ENCODE results near the gene TRPT1. TPM values are rescaled to one million over a fixed set of nuclear protein-coding genes. Genes with fewer than 3 reads are reported as not detected.

Gene TRPT1
- total and polyA plus RNA-seq, 2 of the 4 experiments (the other 2 are of a cell fraction) = 63.2 to 81.9 TPM

GRCh38 chr11:64235437-64236161 is 9.6 kb upstream of the TRPT1 start:
- ATAC-seq (ENCODE audit: low read depth) (no peak), DNase-seq (no peak)
- intact Hi-C loops (cut with micrococcal nuclease) = no loop called here
- Histone ChIP-seq H3K79me1 (ENCODE audit: low read depth in 1 of 2, low read length in 2 of 2) (peaks cover 25 to 54% of the 10 kb centered on the region in 2 experiments), H3K27me3 (ENCODE audit: control insufficient read depth, insufficient read depth, low read length) (no peaks in the 10 kb centered on the region), H3K23ac (ENCODE audit: low read depth, low read length) (peak overlapping the region; percentile 75; the same call in 1 of the 2 replicates), H3K9ac (ENCODE audit: low read depth, low read length) (peak overlapping the region; percentile 81), H4K8ac (ENCODE audit: low read depth in 2 of 2, low read length in 2 of 2) (peak overlapping the region in 1 of 2 experiments; percentile 63; a peak in 1 of 4 replicates), H2BK120ac (ENCODE audit: low read depth, low read length) (0 out of 2 replicates have a peak overlapping the region, but pooled peaks have one; percentile 32), H4K5ac (ENCODE audit: low read depth, low read length) (no peak overlapping the region), H3K56ac (ENCODE audit: extremely low read depth, insufficient read depth, low read length) (no peak overlapping the region), H3K4ac (ENCODE audit: low read depth, low read length) (peak overlapping the region; percentile 47; the same call in 1 of the 2 replicates), H4K20me1 (ENCODE audit: insufficient read depth, low read length) (no peaks in the 10 kb centered on the region), H2AK9ac (replicated peaks; ENCODE audit: low read depth, low read length, poor library complexity) (peak overlapping the region; percentile 99), H2BK15ac (ENCODE audit: low read depth, low read length) (no peak overlapping the region), H3K4me3 (ENCODE audit: insufficient read depth, low read depth, low read length) (peak overlapping the region; percentile 76), H2AK5ac (ENCODE audit: low read depth, low read length) (peak overlapping the region; percentile 69; the same call in 1 of the 2 replicates), H3K14ac (replicated peaks; ENCODE audit: low read depth, low read length) (peak overlapping the region; percentile 56; the same call in 1 of the 2 replicates), H3K4me2 (ENCODE audit: low read depth, low read length) (peak overlapping the region; percentile 75), H4K91ac (ENCODE audit: insufficient read depth, low read depth, low read length) (no peak overlapping the region), H3K9me3 (ENCODE audit: control insufficient read depth, insufficient read depth, low read length) (no peaks in the 10 kb centered on the region), H3K36me3 (ENCODE audit: control insufficient read depth, insufficient read depth, low read length) (peaks cover 19% of the 10 kb centered on the region), H3K18ac (ENCODE audit: low read depth, low read length) (no peak overlapping the region), H2BK20ac (ENCODE audit: low read depth, low read length) (no peak overlapping the region), H3K9me1 (ENCODE audit: insufficient read depth, low read length) (peaks cover 9% of the 10 kb centered on the region; the same call in 1 of the 2 replicates), H2BK5ac (ENCODE audit: low read depth, low read length, poor library complexity, severe bottlenecking) (no peak overlapping the region), H2AFZ (replicated peaks; ENCODE audit: low read length, poor library complexity) (peak overlapping the region; percentile 91), H3K27ac (ENCODE audit: insufficient read depth, low read length) (no peak overlapping the region; the same call in 1 of the 2 replicates), H3K4me1 (ENCODE audit: control insufficient read depth, insufficient read depth, low read length) (peaks cover 13% of the 10 kb centered on the region)
- BruUV-seq (replicated peaks) = no TSS peak
- dilution Hi-C loops (cut with HindIII; ENCODE audit: low sequenced_read_pairs, unreplicated experiment) = no loop called here
- ChIA-PET POLR2A (ENCODE audit: unreplicated experiment) (no interaction called here), CTCF (no interaction called here)
- 95% methylated on average over 7 of the region's 12 CpGs; no CpG with 5 or more reads in 1 of the 2 experiments for WGBS, 2 experiments (ENCODE audit: extremely low coverage in 2 of 2, insufficient read length in 1 of 2)
- no peak for TF ChIP-seq CHD1 (IDR thresholded peaks at IDR 0.05; ENCODE audit: low read depth, low read length)
- TF ChIP-seq CTCF (conservative IDR thresholded peaks at IDR 0.05; ENCODE audit: low read depth, low read length) = no peak
- no peak for TF ChIP-seq ELK1 (IDR thresholded peaks at IDR 0.05; ENCODE audit: borderline replicate concordance, low read depth, low read length)
- TF ChIP-seq NFE2L2 (IDR thresholded peaks at IDR 0.05; ENCODE audit: low read depth, low read length) = no peak
- TF ChIP-seq USF2 (IDR thresholded peaks at IDR 0.05; ENCODE audit: low read depth, low read length) = no peak
- in situ Hi-C loops (cut with MboI; ENCODE audit: low sequenced_read_pairs) = no loop called here

All from IMR-90 (cell line).